Measurements from ENCODE around the gene PLCL2.
A peak's percentile ranks its signal among the peaks of the same experiment; 100 is the strongest.

PLCL2 gene

GRCh38 chr3:16999871-17000270, 115.1 kb downstream of the PLCL2 start:
- no peaks in the 10 kb centered on the region for H3K36me3 ChIP-seq (ENCODE audit: control insufficient read depth in 4 of 4, insufficient read depth in 4 of 4, low read length in 3 of 4)
- POLR2A ChIA-PET = no interaction called here
- CTCF ChIA-PET = no interaction called here
- H3K4me3 ChIP-seq (ENCODE audit: control insufficient read depth in 1 of 7, extremely low read depth in 1 of 7, insufficient read depth in 4 of 7, low read depth in 2 of 7, low read length in 6 of 7) = no peak overlapping the region
- H3K9me3 ChIP-seq (ENCODE audit: control extremely low read depth in 1 of 5, control insufficient read depth in 4 of 5, insufficient read depth in 2 of 5, low read depth in 1 of 5, low read length in 4 of 5) = peaks cover 0 to 6% (median 0%) of the 10 kb centered on the region in 5 experiments
- H3K27me3 ChIP-seq (replicated peaks in 2 of 5; ENCODE audit: control insufficient read depth in 4 of 5, insufficient read depth in 5 of 5, low read length in 4 of 5) = no peaks in the 10 kb centered on the region
- H3K4me1 ChIP-seq (ENCODE audit: control extremely low read depth in 1 of 4, control insufficient read depth in 4 of 4, insufficient read depth in 4 of 4, low read length in 3 of 4) = peaks cover 4 to 38% (median 12%) of the 10 kb centered on the region in 4 experiments
- DNase-seq = no peak
- no peak overlapping the region for H3K27ac ChIP-seq (ENCODE audit: insufficient read depth in 1 of 2, low read depth in 1 of 2, low read length in 2 of 2, poor library complexity in 1 of 2, severe bottlenecking in 2 of 2)

GRCh38 chr3:17003457-17003856, 118.7 kb downstream of the PLCL2 start:
- Histone ChIP-seq H3K27ac (ENCODE audit: insufficient read depth in 1 of 2, low read depth in 1 of 2, low read length in 2 of 2, poor library complexity in 1 of 2, severe bottlenecking in 2 of 2) (no peak overlapping the region), H3K4me3 (ENCODE audit: control insufficient read depth in 1 of 7, extremely low read depth in 1 of 7, insufficient read depth in 4 of 7, low read depth in 2 of 7, low read length in 6 of 7) (no peak overlapping the region), H3K36me3 (ENCODE audit: control insufficient read depth in 4 of 4, insufficient read depth in 4 of 4, low read length in 3 of 4) (no peaks in the 10 kb centered on the region), H3K9me3 (ENCODE audit: control extremely low read depth in 1 of 5, control insufficient read depth in 4 of 5, insufficient read depth in 2 of 5, low read depth in 1 of 5, low read length in 4 of 5) (peaks cover 0 to 6% (median 0%) of the 10 kb centered on the region in 5 experiments), H3K27me3 (replicated peaks in 2 of 5; ENCODE audit: control insufficient read depth in 4 of 5, insufficient read depth in 5 of 5, low read length in 4 of 5) (no peaks in the 10 kb centered on the region), H3K4me1 (ENCODE audit: control extremely low read depth in 1 of 4, control insufficient read depth in 4 of 4, insufficient read depth in 4 of 4, low read length in 3 of 4) (peaks cover 0 to 25% (median 9%) of the 10 kb centered on the region in 4 experiments)
- DNase-seq = no peak
- ChIA-PET POLR2A (no interaction called here), CTCF (no interaction called here)

GRCh38 chr3:17006132-17006852, 121.5 kb downstream of the PLCL2 start:
- Histone ChIP-seq H3K27ac (ENCODE audit: insufficient read depth in 1 of 2, low read depth in 1 of 2, low read length in 2 of 2, poor library complexity in 1 of 2, severe bottlenecking in 2 of 2) (no peak overlapping the region), H3K27me3 (replicated peaks in 2 of 5; ENCODE audit: control insufficient read depth in 4 of 5, insufficient read depth in 5 of 5, low read length in 4 of 5) (no peaks in the 10 kb centered on the region), H3K4me1 (ENCODE audit: control extremely low read depth in 1 of 4, control insufficient read depth in 4 of 4, insufficient read depth in 4 of 4, low read length in 3 of 4) (peaks cover 0 to 14% (median 5%) of the 10 kb centered on the region in 4 experiments), H3K4me3 (ENCODE audit: control insufficient read depth in 1 of 7, extremely low read depth in 1 of 7, insufficient read depth in 4 of 7, low read depth in 2 of 7, low read length in 6 of 7) (no peak overlapping the region), H3K9me3 (ENCODE audit: control extremely low read depth in 1 of 5, control insufficient read depth in 4 of 5, insufficient read depth in 2 of 5, low read depth in 1 of 5, low read length in 4 of 5) (peaks cover 0 to 6% (median 0%) of the 10 kb centered on the region in 5 experiments), H3K36me3 (ENCODE audit: control insufficient read depth in 4 of 4, insufficient read depth in 4 of 4, low read length in 3 of 4) (peaks cover 4 to 18% (median 9%) of the 10 kb centered on the region in 4 experiments)
- WGBS (ENCODE audit: insufficient coverage) = 50% methylated on average over 2 of the region's 2 CpGs
- ChIA-PET POLR2A (no interaction called here), CTCF (interaction anchor here (1.0 kb wide), 2 partner anchors 11 to 20 kb away, joined by 3 read pairs; no protein-coding TSS in a partner anchor)
- DNase-seq = peak; percentile 39 to 89 (median 78)

GRCh38 chr3:17007284-17007683, 122.5 kb downstream of the PLCL2 start:
- DNase-seq = no peak
- no peak overlapping the region for H3K4me3 ChIP-seq (ENCODE audit: control insufficient read depth in 1 of 7, extremely low read depth in 1 of 7, insufficient read depth in 4 of 7, low read depth in 2 of 7, low read length in 6 of 7)
- no peak overlapping the region for H3K27ac ChIP-seq (ENCODE audit: insufficient read depth in 1 of 2, low read depth in 1 of 2, low read length in 2 of 2, poor library complexity in 1 of 2, severe bottlenecking in 2 of 2)
- CTCF ChIA-PET = interaction anchor here (0.8 kb wide), 1 partner anchor 44 kb away, joined by 3 read pairs; no protein-coding TSS in a partner anchor
- H3K36me3 ChIP-seq (ENCODE audit: control insufficient read depth in 4 of 4, insufficient read depth in 4 of 4, low read length in 3 of 4) = peaks cover 10 to 27% (median 14%) of the 10 kb centered on the region in 4 experiments
- no peaks in the 10 kb centered on the region for H3K27me3 ChIP-seq (replicated peaks in 2 of 5; ENCODE audit: control insufficient read depth in 4 of 5, insufficient read depth in 5 of 5, low read length in 4 of 5)
- no CpG with 5 or more reads among the region's 1 CpG for WGBS (ENCODE audit: insufficient coverage)
- POLR2A ChIA-PET = no interaction called here
- peaks cover 0 to 14% (median 5%) of the 10 kb centered on the region in 4 experiments for H3K4me1 ChIP-seq (ENCODE audit: control extremely low read depth in 1 of 4, control insufficient read depth in 4 of 4, insufficient read depth in 4 of 4, low read length in 3 of 4)
- H3K9me3 ChIP-seq (ENCODE audit: control extremely low read depth in 1 of 5, control insufficient read depth in 4 of 5, insufficient read depth in 2 of 5, low read depth in 1 of 5, low read length in 4 of 5) = no peaks in the 10 kb centered on the region

- WGBS (ENCODE audit: insufficient coverage) = 98% methylated on average over 5 of the region's 5 CpGs
- Histone ChIP-seq H3K27me3 (replicated peaks in 2 of 5; ENCODE audit: control insufficient read depth in 4 of 5, insufficient read depth in 5 of 5, low read length in 4 of 5) (no peaks in the 10 kb centered on the region), H3K4me1 (ENCODE audit: control extremely low read depth in 1 of 4, control insufficient read depth in 4 of 4, insufficient read depth in 4 of 4, low read length in 3 of 4) (peaks cover 0 to 13% (median 5%) of the 10 kb centered on the region in 4 experiments), H3K36me3 (ENCODE audit: control insufficient read depth in 4 of 4, insufficient read depth in 4 of 4, low read length in 3 of 4) (peaks cover 11 to 33% (median 18%) of the 10 kb centered on the region in 4 experiments), H3K27ac (ENCODE audit: insufficient read depth in 1 of 2, low read depth in 1 of 2, low read length in 2 of 2, poor library complexity in 1 of 2, severe bottlenecking in 2 of 2) (no peak overlapping the region), H3K9me3 (ENCODE audit: control extremely low read depth in 1 of 5, control insufficient read depth in 4 of 5, insufficient read depth in 2 of 5, low read depth in 1 of 5, low read length in 4 of 5) (no peaks in the 10 kb centered on the region), H3K4me3 (ENCODE audit: control insufficient read depth in 1 of 7, extremely low read depth in 1 of 7, insufficient read depth in 4 of 7, low read depth in 2 of 7, low read length in 6 of 7) (no peak overlapping the region)
- CTCF ChIA-PET = interaction anchor here (0.6 to 1.2 kb wide), 3 partner anchors 22 to 82 kb away, joined by 3 to 4 read pairs (median 3); no protein-coding TSS in a partner anchor
- DNase-seq = no peak
- POLR2A ChIA-PET = no interaction called here
Observed at GRCh38 chr3:17009826-17010225, 125.1 kb downstream of the PLCL2 start.

- Histone ChIP-seq H3K4me1 (ENCODE audit: control extremely low read depth in 1 of 4, control insufficient read depth in 4 of 4, insufficient read depth in 4 of 4, low read length in 3 of 4) (no peaks in the 10 kb centered on the region), H3K9me3 (ENCODE audit: control extremely low read depth in 1 of 5, control insufficient read depth in 4 of 5, insufficient read depth in 2 of 5, low read depth in 1 of 5, low read length in 4 of 5) (no peaks in the 10 kb centered on the region), H3K27ac (ENCODE audit: insufficient read depth in 1 of 2, low read depth in 1 of 2, low read length in 2 of 2, poor library complexity in 1 of 2, severe bottlenecking in 2 of 2) (no peak overlapping the region), H3K36me3 (ENCODE audit: control insufficient read depth in 4 of 4, insufficient read depth in 4 of 4, low read length in 3 of 4) (peaks cover 13 to 42% (median 20%) of the 10 kb centered on the region in 4 experiments), H3K4me3 (ENCODE audit: control insufficient read depth in 1 of 7, extremely low read depth in 1 of 7, insufficient read depth in 4 of 7, low read depth in 2 of 7, low read length in 6 of 7) (no peak overlapping the region), H3K27me3 (replicated peaks in 2 of 5; ENCODE audit: control insufficient read depth in 4 of 5, insufficient read depth in 5 of 5, low read length in 4 of 5) (no peaks in the 10 kb centered on the region)
- no peak for DNase-seq
- ChIA-PET CTCF (interaction anchor here (1.9 kb wide), 1 partner anchor 14 kb away, joined by 6 read pairs; no protein-coding TSS in a partner anchor), POLR2A (no interaction called here)
- 98% methylated on average over 9 of the region's 10 CpGs for WGBS (ENCODE audit: insufficient coverage)
Observed at GRCh38 chr3:17011728-17012338, 127.1 kb downstream of the PLCL2 start.

- Histone ChIP-seq H3K36me3 (ENCODE audit: control insufficient read depth in 4 of 4, insufficient read depth in 4 of 4, low read length in 3 of 4) (peaks cover 18 to 45% (median 23%) of the 10 kb centered on the region in 4 experiments), H3K4me1 (ENCODE audit: control extremely low read depth in 1 of 4, control insufficient read depth in 4 of 4, insufficient read depth in 4 of 4, low read length in 3 of 4) (no peaks in the 10 kb centered on the region), H3K4me3 (ENCODE audit: control insufficient read depth in 1 of 7, extremely low read depth in 1 of 7, insufficient read depth in 4 of 7, low read depth in 2 of 7, low read length in 6 of 7) (no peak overlapping the region), H3K27ac (ENCODE audit: insufficient read depth in 1 of 2, low read depth in 1 of 2, low read length in 2 of 2, poor library complexity in 1 of 2, severe bottlenecking in 2 of 2) (no peak overlapping the region), H3K27me3 (replicated peaks in 2 of 5; ENCODE audit: control insufficient read depth in 4 of 5, insufficient read depth in 5 of 5, low read length in 4 of 5) (no peaks in the 10 kb centered on the region), H3K9me3 (ENCODE audit: control extremely low read depth in 1 of 5, control insufficient read depth in 4 of 5, insufficient read depth in 2 of 5, low read depth in 1 of 5, low read length in 4 of 5) (no peaks in the 10 kb centered on the region)
- POLR2A ChIA-PET = no interaction called here
- 100% methylated on average over 1 of the region's 2 CpGs for WGBS (ENCODE audit: insufficient coverage)
- DNase-seq = no peak
- CTCF ChIA-PET = interaction anchor here (1.9 kb wide), 1 partner anchor 13 kb away, joined by 6 read pairs; no protein-coding TSS in a partner anchor
Observed at GRCh38 chr3:17013050-17013449, 128.3 kb downstream of the PLCL2 start.
